IgD-negative memory B cell (primary cell): ENCODE measurements around the gene FBN1. TPM values are rescaled to one million over a fixed set of nuclear protein-coding genes. Genes with fewer than 3 reads are reported as not detected.

Experiments used
- H3K27ac Mint-ChIP-seq, 3 donors: one replicate each; pipeline ENCODE4 v1.8.0; 2020 to 2022; ENCODE audit warnings: mild to moderate bottlenecking in 3 of 3, mixed read lengths in 3 of 3, moderate library complexity in 1 of 3
- H3K27me3 Mint-ChIP-seq: one replicate; pipeline ENCODE4 v1.8.0; 2021; ENCODE audit warnings: mixed read lengths
- H3K36me3 Mint-ChIP-seq: one replicate; pipeline ENCODE4 v1.8.0; 2020; ENCODE audit warnings: mild to moderate bottlenecking, mixed read lengths
- H3K4me1 Mint-ChIP-seq, 3 donors: one replicate each; pipeline ENCODE4 v1.8.0; 2020 to 2022; ENCODE audit warnings: mixed read lengths in 3 of 3, mild to moderate bottlenecking in 1 of 3
- H3K4me3 Mint-ChIP-seq, 4 donors: one replicate each; pipeline ENCODE4 v1.8.0; 2020 to 2022; ENCODE audit warnings: mild to moderate bottlenecking in 4 of 4, mixed read lengths in 4 of 4, moderate library complexity in 3 of 4
- H3K9me3 Mint-ChIP-seq, 3 donors: one replicate each; pipeline ENCODE4 v1.8.0; 2020 to 2021; ENCODE audit warnings: mixed read lengths in 3 of 3, mild to moderate bottlenecking in 1 of 3
- polyA plus RNA-seq: library from polyadenylated mRNA; unstranded; fragments of 300-500 nt; fragmentation: Illumina TruSeq; gene quantifications from one replicate; pipeline ENCODE4 v1.2.3, GENCODE V29; 2021

FBN1 gene
- polyA plus RNA-seq, 1 donor from 2014 or later = not detected

DNA sequence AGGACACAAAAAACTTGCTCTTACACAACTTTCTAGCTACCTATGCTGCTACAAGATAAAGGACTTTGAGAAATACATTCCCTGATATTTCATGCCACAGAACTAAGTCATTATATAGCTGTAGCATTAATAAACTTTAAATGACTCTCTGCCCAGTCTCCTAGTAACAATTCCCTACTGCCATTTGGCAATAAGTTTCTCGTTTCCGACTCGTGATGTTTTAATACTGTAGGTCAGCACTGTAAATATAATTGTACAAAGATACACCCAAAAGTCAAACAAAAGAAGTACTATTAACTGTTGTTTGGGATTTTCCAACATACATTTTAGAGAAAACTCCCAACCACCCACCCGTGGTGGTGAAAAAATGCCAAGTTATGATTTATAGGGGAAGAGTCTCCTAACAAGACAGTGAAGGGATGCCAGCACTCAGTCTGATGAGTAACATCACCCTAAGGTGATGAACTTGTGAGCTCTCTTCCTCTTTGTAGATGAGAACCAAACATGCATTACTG lies 182.1 kb downstream of the FBN1 start:
- H3K27ac Mint-ChIP-seq = no peak overlapping the region
- no peaks in the 10 kb centered on the region for H3K9me3 Mint-ChIP-seq
- no peaks in the 10 kb centered on the region for H3K4me1 Mint-ChIP-seq
- H3K27me3 Mint-ChIP-seq = no peaks in the 10 kb centered on the region
- no peak overlapping the region for H3K4me3 Mint-ChIP-seq
- H3K36me3 Mint-ChIP-seq = no peaks in the 10 kb centered on the region

DNA sequence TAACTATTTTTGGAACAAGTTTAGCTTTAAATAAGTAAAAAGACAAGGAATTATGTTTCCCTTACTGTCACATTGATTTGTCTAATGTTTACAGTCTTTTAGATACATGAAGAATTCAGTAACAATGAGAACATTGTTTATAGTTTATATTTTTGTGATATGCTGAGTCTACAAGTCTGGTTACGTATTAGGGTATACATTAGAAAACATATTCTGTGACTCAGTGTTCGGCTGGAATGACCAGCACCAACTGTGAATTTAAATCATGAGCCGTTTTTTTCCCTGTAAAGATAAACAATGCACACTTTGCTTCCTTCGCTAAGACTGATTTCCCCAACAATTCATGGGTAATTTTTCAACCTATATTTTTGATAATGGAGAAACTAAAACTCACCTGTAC lies 182.8 kb downstream of the FBN1 start:
- Mint-ChIP-seq H3K4me1 (no peaks in the 10 kb centered on the region), H3K27me3 (no peaks in the 10 kb centered on the region), H3K36me3 (no peaks in the 10 kb centered on the region), H3K27ac (no peak overlapping the region), H3K9me3 (no peaks in the 10 kb centered on the region), H3K4me3 (peak overlapping the region in 1 of 4 donors; percentile 21)

DNA sequence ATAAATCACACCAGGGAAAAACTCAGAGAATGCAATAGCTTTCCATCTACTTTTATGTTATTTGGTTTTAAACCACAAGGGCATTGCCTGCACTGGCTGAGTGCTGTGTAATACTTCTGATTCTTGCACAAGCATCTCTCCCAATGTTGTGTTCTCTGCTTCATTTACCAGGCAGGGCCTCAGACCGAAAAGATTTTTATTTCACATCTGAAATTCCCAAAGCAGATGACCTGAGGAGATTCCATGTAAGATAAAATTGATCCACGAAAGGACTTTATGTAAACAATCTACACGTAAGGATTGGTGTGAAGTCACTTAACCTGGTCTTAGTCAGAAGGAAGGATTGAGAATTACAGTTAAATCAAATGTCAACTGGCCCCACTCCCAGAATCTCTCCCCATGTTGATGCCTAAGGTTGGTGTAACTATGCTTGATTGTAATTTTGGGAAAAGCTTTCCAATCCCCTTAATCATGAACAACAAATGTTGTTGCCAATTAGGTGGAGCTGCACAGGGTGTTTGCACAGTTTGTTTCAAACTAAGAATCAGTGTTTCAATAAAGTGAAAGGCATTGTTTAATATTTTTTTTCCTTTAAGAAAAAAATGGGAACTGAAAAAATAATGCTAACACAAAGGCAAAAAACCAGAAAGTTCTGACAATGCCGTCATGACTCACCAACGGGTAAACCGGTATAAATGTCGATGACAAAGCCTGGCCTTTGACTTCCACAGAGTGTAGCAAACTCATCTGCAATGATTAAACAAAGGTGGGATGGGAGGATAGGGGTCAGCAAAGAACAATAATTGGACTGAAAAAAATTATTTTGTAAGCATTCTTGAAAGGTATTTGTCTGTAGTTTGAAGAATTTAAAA lies 185.7 kb downstream of the FBN1 start:
- peaks cover 2% of the 10 kb centered on the region for H3K36me3 Mint-ChIP-seq
- no peak overlapping the region for H3K27ac Mint-ChIP-seq
- H3K27me3 Mint-ChIP-seq = no peaks in the 10 kb centered on the region
- no peaks in the 10 kb centered on the region for H3K9me3 Mint-ChIP-seq
- H3K4me3 Mint-ChIP-seq = no peak overlapping the region
- H3K4me1 Mint-ChIP-seq = no peaks in the 10 kb centered on the region

DNA sequence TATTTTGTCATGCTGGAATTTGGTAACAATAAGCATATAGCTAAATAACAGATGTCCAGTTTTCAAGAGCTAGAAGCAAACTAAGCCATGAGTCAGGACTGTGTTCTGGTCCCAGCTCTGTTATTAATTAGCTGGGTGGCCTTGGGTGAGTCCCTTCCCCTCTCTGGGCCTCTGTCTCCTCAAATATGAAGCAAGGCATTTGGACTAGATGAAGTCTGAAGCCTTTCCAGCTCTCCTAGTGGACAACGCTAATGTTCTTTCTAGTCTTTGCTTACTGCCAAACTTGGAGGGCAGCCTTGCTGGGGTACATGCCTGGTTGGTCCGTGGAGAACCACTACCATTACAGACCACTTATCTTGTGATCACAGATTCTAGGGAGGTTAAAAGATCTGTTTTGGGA lies 186.6 kb downstream of the FBN1 start:
- no peak overlapping the region for H3K27ac Mint-ChIP-seq
- H3K27me3 Mint-ChIP-seq = no peaks in the 10 kb centered on the region
- H3K4me3 Mint-ChIP-seq = no peak overlapping the region
- H3K4me1 Mint-ChIP-seq = no peaks in the 10 kb centered on the region
- peaks cover 2% of the 10 kb centered on the region for H3K36me3 Mint-ChIP-seq
- H3K9me3 Mint-ChIP-seq = no peaks in the 10 kb centered on the region

DNA sequence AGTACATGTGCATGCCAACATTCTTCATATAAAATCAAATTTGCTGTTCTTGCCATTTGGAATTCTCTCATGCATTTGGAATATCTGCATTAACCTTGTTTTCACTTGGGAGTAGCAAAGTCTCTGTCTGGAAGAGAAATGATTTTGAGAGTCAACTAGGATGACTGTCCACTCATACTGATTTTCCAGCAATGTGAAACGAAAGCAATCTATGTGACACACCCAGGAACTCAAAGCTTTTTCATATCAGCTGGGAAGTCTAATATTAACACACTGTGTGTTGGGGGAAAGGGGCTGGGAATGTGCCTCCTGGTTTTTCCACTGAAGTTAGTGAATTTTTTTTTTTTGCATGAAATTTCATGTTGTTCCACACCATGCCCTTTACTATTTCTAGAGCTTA lies 189.4 kb downstream of the FBN1 start:
- Mint-ChIP-seq H3K36me3 (peaks cover 2% of the 10 kb centered on the region), H3K4me3 (no peak overlapping the region), H3K9me3 (no peaks in the 10 kb centered on the region), H3K4me1 (no peaks in the 10 kb centered on the region), H3K27ac (no peak overlapping the region), H3K27me3 (no peaks in the 10 kb centered on the region)

DNA sequence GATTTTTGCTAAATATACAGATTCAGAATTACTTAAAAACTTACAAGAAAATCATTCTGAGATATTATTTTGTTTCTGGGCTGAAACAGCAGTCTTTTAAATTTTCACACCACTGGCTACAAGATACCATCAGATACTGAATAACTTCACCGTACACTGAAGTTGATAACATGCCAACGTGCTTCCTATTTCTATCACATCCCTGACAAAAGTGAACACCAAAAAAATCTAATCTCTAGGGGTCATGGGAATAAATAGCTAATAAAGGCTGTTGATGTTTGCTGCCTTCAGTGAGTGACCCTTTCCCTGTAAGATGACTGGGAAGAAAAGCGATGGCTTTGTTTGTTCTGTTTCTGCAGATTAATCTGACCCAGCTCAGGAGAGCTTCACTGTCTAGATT lies 193.8 kb downstream of the FBN1 start:
- peaks cover 2% of the 10 kb centered on the region for H3K36me3 Mint-ChIP-seq
- no peak overlapping the region for H3K4me3 Mint-ChIP-seq
- no peak overlapping the region for H3K27ac Mint-ChIP-seq
- H3K9me3 Mint-ChIP-seq = no peaks in the 10 kb centered on the region
- H3K27me3 Mint-ChIP-seq = no peaks in the 10 kb centered on the region
- no peaks in the 10 kb centered on the region for H3K4me1 Mint-ChIP-seq

DNA sequence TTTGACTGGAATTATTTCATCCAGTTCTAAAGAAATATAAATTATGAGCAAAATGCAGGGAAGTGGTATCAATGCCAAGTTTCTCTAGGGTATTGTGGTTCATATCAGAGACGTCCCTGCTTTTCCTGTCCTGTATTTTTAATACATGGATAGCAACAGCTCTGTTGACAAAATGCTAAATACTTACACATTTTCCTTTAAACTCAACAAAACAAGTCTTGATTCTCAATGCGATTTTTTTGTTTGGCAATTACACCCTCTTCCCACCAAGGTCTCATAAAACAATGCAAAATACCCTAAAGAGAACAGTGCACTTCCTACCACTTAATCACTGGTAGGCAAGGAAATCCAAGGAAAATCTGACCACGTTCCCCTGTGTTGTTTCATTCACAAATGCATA lies 194.3 kb downstream of the FBN1 start:
- Mint-ChIP-seq H3K36me3 (peaks cover 2% of the 10 kb centered on the region), H3K4me1 (no peaks in the 10 kb centered on the region), H3K27me3 (no peaks in the 10 kb centered on the region), H3K4me3 (no peak overlapping the region), H3K9me3 (no peaks in the 10 kb centered on the region), H3K27ac (no peak overlapping the region)

DNA sequence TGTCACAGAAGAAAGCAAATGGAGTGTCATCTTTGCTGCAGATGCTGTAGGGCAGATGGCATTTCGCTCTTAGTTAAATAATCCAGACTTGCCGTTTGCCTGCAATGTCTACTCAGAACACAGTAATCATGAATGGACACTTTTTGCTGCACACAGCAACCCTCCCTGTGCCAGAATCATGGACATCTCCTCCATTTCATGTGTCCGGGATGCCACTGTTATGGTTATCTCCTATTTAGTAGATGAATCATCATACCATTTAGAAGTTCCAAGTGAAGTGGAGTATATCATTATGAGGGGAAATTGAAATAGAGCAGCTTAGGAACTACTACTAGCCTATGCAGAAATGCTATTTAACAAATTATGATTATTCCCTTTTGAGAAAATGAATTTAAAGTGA lies 195.8 kb downstream of the FBN1 start:
- H3K36me3 Mint-ChIP-seq = no peaks in the 10 kb centered on the region
- no peaks in the 10 kb centered on the region for H3K9me3 Mint-ChIP-seq
- no peak overlapping the region for H3K27ac Mint-ChIP-seq
- no peak overlapping the region for H3K4me3 Mint-ChIP-seq
- no peaks in the 10 kb centered on the region for H3K27me3 Mint-ChIP-seq
- H3K4me1 Mint-ChIP-seq = no peaks in the 10 kb centered on the region

DNA sequence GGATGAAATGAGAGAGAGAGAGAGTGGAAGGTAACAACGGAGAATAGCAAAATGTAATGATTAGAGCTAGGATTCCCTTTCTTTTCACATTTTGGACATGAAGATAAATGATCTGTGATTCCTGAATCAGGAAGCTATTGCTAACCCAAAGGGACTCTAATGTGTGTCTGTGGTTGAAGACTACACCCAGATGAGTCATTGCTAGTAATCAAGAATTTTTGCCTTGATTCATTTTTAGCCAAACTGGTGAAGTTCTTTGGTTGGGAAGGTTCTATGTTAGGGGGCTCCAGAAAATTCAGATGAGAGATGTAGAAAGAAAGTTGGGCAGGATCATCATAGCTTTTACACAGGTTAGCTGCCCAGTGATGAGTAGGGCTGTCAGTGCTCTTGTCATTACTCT lies 197.9 kb downstream of the FBN1 start:
- H3K36me3 Mint-ChIP-seq = peaks cover 3% of the 10 kb centered on the region
- H3K4me3 Mint-ChIP-seq = no peak overlapping the region
- H3K27ac Mint-ChIP-seq = no peak overlapping the region
- no peaks in the 10 kb centered on the region for H3K9me3 Mint-ChIP-seq
- H3K27me3 Mint-ChIP-seq = no peaks in the 10 kb centered on the region
- no peaks in the 10 kb centered on the region for H3K4me1 Mint-ChIP-seq

DNA sequence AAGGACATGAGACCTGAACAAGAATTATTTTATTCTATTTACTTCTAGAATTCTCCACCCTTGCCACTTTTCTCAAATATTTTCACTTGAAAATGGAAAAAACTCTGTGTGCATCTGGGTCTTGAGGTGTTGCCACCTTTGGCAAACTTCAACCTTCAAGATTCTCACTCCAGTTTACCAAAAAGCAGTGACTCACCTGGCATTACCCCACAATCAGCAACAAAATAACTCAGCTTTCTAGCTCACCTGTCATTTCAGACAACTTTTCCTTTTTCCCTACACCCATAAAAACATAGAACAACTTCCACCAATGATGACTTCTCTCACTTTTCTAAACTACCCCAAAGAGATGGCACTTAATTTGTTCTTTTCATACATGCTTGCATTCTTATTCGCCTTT lies 198.5 kb downstream of the FBN1 start:
- Mint-ChIP-seq H3K36me3 (peaks cover 3% of the 10 kb centered on the region), H3K9me3 (no peaks in the 10 kb centered on the region), H3K4me3 (no peak overlapping the region), H3K27me3 (no peaks in the 10 kb centered on the region), H3K27ac (no peak overlapping the region), H3K4me1 (no peaks in the 10 kb centered on the region)

DNA sequence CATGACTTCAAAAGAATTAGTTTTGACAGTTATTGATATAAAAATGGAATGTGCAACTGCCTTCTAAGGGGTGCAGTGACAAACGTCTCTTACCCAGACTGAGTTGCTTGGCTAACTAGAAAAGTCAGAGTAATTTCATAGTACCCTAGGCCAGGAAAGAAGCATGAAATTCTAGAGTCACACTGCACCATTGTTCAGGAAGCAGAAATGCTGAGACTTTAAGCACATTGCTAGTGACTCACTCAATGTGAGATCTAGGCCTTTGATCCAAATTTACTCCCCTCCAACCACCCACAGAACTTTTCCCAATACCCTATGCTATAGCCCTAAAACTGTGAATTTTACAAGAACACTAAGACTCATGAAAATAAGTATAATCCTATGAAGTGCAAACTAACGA lies 203.5 kb downstream of the FBN1 start:
- peaks cover 3% of the 10 kb centered on the region for H3K36me3 Mint-ChIP-seq
- no peak overlapping the region for H3K27ac Mint-ChIP-seq
- no peak overlapping the region for H3K4me3 Mint-ChIP-seq
- no peaks in the 10 kb centered on the region for H3K4me1 Mint-ChIP-seq
- H3K27me3 Mint-ChIP-seq = no peaks in the 10 kb centered on the region
- H3K9me3 Mint-ChIP-seq = no peaks in the 10 kb centered on the region

DNA sequence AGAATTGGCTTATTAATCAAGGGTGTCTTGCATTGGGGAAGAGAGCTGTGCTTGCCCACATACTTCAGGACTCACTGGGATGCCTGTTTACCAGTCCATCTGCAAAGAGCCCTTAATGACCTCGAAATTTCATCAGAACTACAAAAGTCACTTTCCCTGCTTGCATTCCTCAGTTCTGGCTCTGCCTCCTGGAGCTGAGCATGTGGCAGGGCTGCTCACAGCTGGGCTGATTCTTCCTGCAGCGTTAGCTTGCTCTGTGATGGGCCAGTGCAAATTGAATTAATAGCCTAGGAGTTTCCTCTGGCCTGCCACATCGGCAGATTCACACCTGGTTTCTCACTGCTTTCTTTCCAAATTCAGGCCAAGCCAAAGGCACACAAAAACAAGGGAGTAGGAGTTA lies 205.4 kb downstream of the FBN1 start:
- Mint-ChIP-seq H3K4me3 (no peak overlapping the region), H3K27ac (no peak overlapping the region), H3K36me3 (peaks cover 3% of the 10 kb centered on the region), H3K9me3 (no peaks in the 10 kb centered on the region), H3K4me1 (no peaks in the 10 kb centered on the region), H3K27me3 (no peaks in the 10 kb centered on the region)

DNA sequence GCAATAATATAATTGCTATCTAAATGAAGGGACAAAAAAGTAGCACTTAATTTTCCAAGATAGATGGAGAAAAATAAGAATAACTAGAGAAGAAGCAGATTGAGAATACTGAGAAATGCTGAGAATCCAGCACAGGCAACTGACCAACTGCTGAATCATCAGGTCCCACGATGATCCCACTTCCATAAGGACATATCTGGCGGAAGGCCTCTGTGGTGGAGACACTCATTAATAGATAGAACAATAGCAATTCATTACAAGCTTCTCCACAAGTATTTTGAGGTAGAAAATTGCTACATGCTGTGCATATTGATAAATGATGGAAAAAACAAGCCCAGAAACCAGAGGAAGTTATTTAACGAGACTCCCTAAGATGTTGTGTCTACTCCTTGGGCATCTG lies 208.3 kb downstream of the FBN1 start:
- Mint-ChIP-seq H3K9me3 (no peaks in the 10 kb centered on the region), H3K27ac (no peak overlapping the region), H3K4me3 (no peak overlapping the region), H3K36me3 (no peaks in the 10 kb centered on the region), H3K4me1 (no peaks in the 10 kb centered on the region), H3K27me3 (no peaks in the 10 kb centered on the region)

DNA sequence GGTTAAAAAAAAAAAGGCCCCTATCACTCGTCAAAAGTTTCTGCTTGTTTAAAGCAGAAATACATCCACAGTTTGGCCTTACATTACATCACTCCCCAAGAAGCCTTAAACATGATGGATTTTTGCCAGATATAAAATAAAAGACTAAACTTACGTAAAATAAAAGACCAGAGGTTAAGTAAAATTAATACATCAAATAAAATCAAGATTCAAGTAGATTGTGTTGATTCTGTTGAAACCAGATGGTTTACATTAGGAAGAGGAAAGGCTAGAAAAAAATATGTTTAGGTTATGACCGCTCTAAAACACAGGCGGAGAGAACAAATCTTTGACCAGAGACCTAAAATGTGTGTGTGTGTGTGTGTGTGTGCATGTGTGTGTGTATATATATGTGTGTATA lies 210.2 kb downstream of the FBN1 start:
- H3K27ac Mint-ChIP-seq = no peak overlapping the region
- H3K27me3 Mint-ChIP-seq = no peaks in the 10 kb centered on the region
- H3K36me3 Mint-ChIP-seq = no peaks in the 10 kb centered on the region
- no peaks in the 10 kb centered on the region for H3K9me3 Mint-ChIP-seq
- H3K4me3 Mint-ChIP-seq = no peak overlapping the region
- no peaks in the 10 kb centered on the region for H3K4me1 Mint-ChIP-seq

DNA sequence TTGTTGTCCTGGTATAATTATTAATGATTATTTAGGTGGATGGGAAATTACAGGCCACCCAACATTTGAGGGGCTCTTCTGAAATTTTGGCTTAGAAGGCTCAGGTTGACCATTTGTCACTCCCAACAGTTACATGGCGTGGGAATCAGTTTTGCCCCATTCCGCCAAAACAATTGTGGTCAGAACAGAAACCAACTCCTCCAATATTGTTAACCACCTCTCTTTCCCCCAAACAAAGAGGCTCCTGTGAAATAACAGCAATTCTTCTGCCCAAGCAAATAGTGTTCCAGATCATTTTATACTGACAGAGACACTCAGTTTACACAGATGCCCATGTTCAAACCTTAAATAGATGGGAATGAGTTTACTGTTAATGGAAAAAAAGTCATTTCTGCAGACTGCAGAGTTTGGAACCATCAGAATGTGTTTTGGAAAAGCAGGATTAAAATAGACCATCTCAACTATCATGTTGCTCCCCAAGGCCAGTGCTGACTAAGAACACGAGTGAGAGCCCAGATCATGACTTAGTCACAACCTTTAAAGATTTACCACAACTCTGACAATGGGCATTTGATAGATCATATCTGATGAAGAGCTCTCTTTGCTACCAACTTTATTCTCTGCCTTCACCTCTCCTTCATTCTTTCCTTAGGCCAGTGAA lies 212.2 kb downstream of the FBN1 start:
- no peaks in the 10 kb centered on the region for H3K4me1 Mint-ChIP-seq
- no peaks in the 10 kb centered on the region for H3K36me3 Mint-ChIP-seq
- no peak overlapping the region for H3K27ac Mint-ChIP-seq
- H3K9me3 Mint-ChIP-seq = no peaks in the 10 kb centered on the region
- H3K27me3 Mint-ChIP-seq = no peaks in the 10 kb centered on the region
- no peak overlapping the region for H3K4me3 Mint-ChIP-seq

DNA sequence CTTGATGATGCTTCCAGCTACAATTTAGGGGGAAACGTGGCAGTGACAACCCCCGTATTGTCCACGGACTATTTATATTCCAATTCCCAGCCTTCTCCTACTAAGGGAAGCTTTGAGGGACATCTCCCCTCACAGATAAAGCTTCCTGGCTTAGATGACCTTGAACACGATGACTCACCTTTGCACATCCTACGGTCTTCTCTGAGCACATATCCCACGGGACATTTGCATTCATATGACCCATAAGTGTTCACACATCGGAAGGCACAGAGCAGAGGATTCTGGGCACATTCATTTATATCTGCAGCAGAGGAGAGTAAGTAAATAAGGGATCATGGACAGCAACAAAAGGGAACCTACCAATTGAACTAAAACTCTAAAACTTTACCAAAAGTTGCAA lies 212.8 kb downstream of the FBN1 start:
- Mint-ChIP-seq H3K27ac (peak overlapping the region in 1 of 3 donors; percentile 40), H3K27me3 (no peaks in the 10 kb centered on the region), H3K9me3 (no peaks in the 10 kb centered on the region), H3K36me3 (no peaks in the 10 kb centered on the region), H3K4me3 (no peak overlapping the region), H3K4me1 (no peaks in the 10 kb centered on the region)
